ENCODE data around the gene LRMDA. TPM values are rescaled to one million over a fixed set of nuclear protein-coding genes. Genes with fewer than 3 reads are reported as not detected.

Gene LRMDA
- total RNA-seq, 1 experiment from 2014 or later = 4.8 TPM

GRCh38 chr10:76316234-76316633 is 884.8 kb downstream of the LRMDA start (continued):
- TF ChIP-seq SRF (IDR thresholded peaks at IDR 0.05; ENCODE audit: low read depth) (no peak), YY1 (IDR thresholded peaks at IDR 0.05; ENCODE audit: extremely low read depth, insufficient replicate concordance, low read depth, low read length) (no peak), MAX (IDR thresholded peaks at IDR 0.05) (no peak), POLR2A (IDR thresholded peaks at IDR 0.05; ENCODE audit: borderline replicate concordance, extremely low read depth, insufficient read depth, insufficient read length) (no peak), FOSL1 (IDR thresholded peaks at IDR 0.05; ENCODE audit: low read depth) (no peak)

DNA sequence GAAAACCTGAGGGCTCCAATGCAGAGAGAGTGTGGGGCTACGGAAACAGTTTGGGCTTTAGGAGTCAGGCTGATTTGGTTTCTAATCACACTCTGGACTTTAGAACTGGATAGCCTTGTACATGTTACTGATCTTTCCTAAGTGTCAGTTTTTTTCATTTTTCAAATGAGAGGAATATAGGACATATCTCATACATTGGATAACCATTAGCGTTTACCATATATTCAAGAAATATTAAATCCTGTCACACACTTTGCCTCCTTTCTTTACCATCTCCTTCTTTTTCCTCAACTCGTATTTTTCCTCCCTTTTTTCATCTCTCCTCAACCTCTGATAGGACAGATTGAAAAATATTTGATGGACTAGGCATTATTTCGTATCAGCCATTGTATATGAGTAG is 885.7 kb downstream of the LRMDA start:
- H3K4me1 ChIP-seq (ENCODE audit: control insufficient read depth in 1 of 2, insufficient read depth in 2 of 2, low read length in 2 of 2) = no peaks in the 10 kb centered on the region
- RAD21 ChIA-PET (ENCODE audit: low non-redundant PET in 1 of 2, low total read pairs in 2 of 2, uncharacterized antibody in 2 of 2, unreplicated experiment in 2 of 2) = no interaction called here
- CTCF ChIA-PET = no interaction called here
- H3K79me2 ChIP-seq (ENCODE audit: insufficient read depth, low read length) = no peaks in the 10 kb centered on the region
- DNase-seq (ENCODE audit: low read depth, low spot score) (no peak), ATAC-seq (no peak)
- no TSS peak for BruUV-seq (replicated peaks)
- H4K20me1 ChIP-seq (ENCODE audit: insufficient read depth) = no peaks in the 10 kb centered on the region
- TF ChIP-seq CBX3 (IDR thresholded peaks at IDR 0.05; ENCODE audit: low read depth) (no peak), MAX (IDR thresholded peaks at IDR 0.05) (no peak), ELF1 (IDR thresholded peaks at IDR 0.05; ENCODE audit: borderline replicate concordance, low read depth) (no peak), SP1 (IDR thresholded peaks at IDR 0.05; ENCODE audit: low read depth) (no peak)
- no peaks in the 10 kb centered on the region for H3K9me2 ChIP-seq (ENCODE audit: insufficient read depth)
- H3K27ac ChIP-seq (ENCODE audit: low read depth, low read length) = no peak overlapping the region
- no peaks in the 10 kb centered on the region for H3K9me3 ChIP-seq (ENCODE audit: control insufficient read depth in 1 of 2, insufficient read depth in 1 of 2, low read depth in 1 of 2, low read length in 2 of 2)
- POLR2A ChIA-PET = no interaction called here
- no peak overlapping the region for H3K4me2 ChIP-seq (ENCODE audit: low read length)
- peaks cover 4% of the 10 kb centered on the region; the same call in 1 of the 2 replicates for H3K27me3 ChIP-seq (ENCODE audit: insufficient read depth, low read length)
- intact Hi-C loops (cut with micrococcal nuclease) = loop anchor here (10.0 kb wide), 1 partner anchor 668 kb away; no protein-coding TSS in a partner anchor
- H3K9ac ChIP-seq (ENCODE audit: low read length) = no peak overlapping the region
- no peaks in the 10 kb centered on the region for H3K36me3 ChIP-seq (ENCODE audit: control insufficient read depth in 1 of 2, insufficient read depth in 2 of 2, low read length in 2 of 2)
- H2AFZ ChIP-seq (ENCODE audit: low read depth, low read length, poor library complexity, severe bottlenecking) = no peak overlapping the region
- no peak overlapping the region for H3K4me3 ChIP-seq (replicated peaks in 1 of 2; ENCODE audit: low read depth in 1 of 2, low read length in 2 of 2)

DNA sequence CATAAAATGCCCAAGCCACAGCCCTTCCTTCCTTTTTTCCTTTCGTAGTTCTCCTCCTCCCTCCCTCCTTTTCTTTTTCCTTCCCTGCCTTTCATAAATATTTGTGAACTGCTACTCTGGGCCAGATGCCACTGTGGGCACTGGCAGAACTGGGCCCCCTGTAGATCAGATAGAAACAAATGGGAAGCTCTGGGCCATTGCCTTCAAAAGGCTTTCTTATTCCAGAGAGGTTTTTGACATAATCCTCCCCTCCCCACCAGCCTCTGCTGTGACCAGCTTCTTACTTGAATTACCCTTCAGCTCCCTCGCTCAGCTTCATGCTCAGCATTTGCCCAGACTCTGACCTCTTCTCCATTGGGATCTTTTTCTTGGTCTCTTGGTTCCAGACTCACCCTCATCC is 886.8 kb downstream of the LRMDA start:
- Histone ChIP-seq H3K4me2 (ENCODE audit: low read length) (no peak overlapping the region), H3K27me3 (ENCODE audit: insufficient read depth, low read length) (peaks cover 7% of the 10 kb centered on the region; the same call in 1 of the 2 replicates), H3K9me3 (ENCODE audit: control insufficient read depth in 1 of 2, insufficient read depth in 1 of 2, low read depth in 1 of 2, low read length in 2 of 2) (no peaks in the 10 kb centered on the region), H2AFZ (ENCODE audit: low read depth, low read length, poor library complexity, severe bottlenecking) (no peak overlapping the region), H3K79me2 (ENCODE audit: insufficient read depth, low read length) (no peaks in the 10 kb centered on the region), H4K20me1 (ENCODE audit: insufficient read depth) (no peaks in the 10 kb centered on the region), H3K4me1 (ENCODE audit: control insufficient read depth in 1 of 2, insufficient read depth in 2 of 2, low read length in 2 of 2) (no peaks in the 10 kb centered on the region), H3K36me3 (ENCODE audit: control insufficient read depth in 1 of 2, insufficient read depth in 2 of 2, low read length in 2 of 2) (no peaks in the 10 kb centered on the region), H3K4me3 (replicated peaks in 1 of 2; ENCODE audit: low read depth in 1 of 2, low read length in 2 of 2) (no peak overlapping the region), H3K9ac (ENCODE audit: low read length) (no peak overlapping the region), H3K27ac (ENCODE audit: low read depth, low read length) (no peak overlapping the region), H3K9me2 (ENCODE audit: insufficient read depth) (no peaks in the 10 kb centered on the region)
- ChIA-PET POLR2A (no interaction called here), CTCF (no interaction called here), RAD21 (ENCODE audit: low non-redundant PET in 1 of 2, low total read pairs in 2 of 2, uncharacterized antibody in 2 of 2, unreplicated experiment in 2 of 2) (no interaction called here)
- no peak for ATAC-seq
- DNase-seq (ENCODE audit: low read depth, low spot score) = no peak
- intact Hi-C loops (cut with micrococcal nuclease) = loop anchor here (10.0 kb wide), 1 partner anchor 667 kb away; no protein-coding TSS in a partner anchor
- TF ChIP-seq MAX (IDR thresholded peaks at IDR 0.05) = no peak
- TF ChIP-seq SP1 (IDR thresholded peaks at IDR 0.05; ENCODE audit: low read depth) = no peak
- TF ChIP-seq ZFX (IDR thresholded peaks at IDR 0.05) = no peak
- TF ChIP-seq EZH2 (IDR thresholded peaks at IDR 0.05) = no peak
- TF ChIP-seq CEBPB (IDR thresholded peaks at IDR 0.05; ENCODE audit: low read depth) = no peak
- TF ChIP-seq JUND (IDR thresholded peaks at IDR 0.05) = no peak
- TF ChIP-seq CBX3 (IDR thresholded peaks at IDR 0.05; ENCODE audit: low read depth) = no peak
- no peak for TF ChIP-seq TCF7L2 (IDR thresholded peaks at IDR 0.05; ENCODE audit: borderline replicate concordance, extremely low read depth, insufficient read depth, insufficient read length)
- TF ChIP-seq, protein P1, sequence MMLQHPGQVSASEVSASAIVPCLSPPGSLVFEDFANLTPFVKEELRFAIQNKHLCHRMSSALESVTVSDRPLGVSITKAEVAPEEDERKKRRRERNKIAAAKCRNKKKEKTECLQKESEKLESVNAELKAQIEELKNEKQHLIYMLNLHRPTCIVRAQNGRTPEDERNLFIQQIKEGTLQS (IDR thresholded peaks at IDR 0.05) = no peak
- TF ChIP-seq RAD21 (IDR thresholded peaks at IDR 0.05; ENCODE audit: low read depth) = no peak
- TF ChIP-seq POLR2A (IDR thresholded peaks at IDR 0.05; ENCODE audit: borderline replicate concordance, extremely low read depth, insufficient read depth, insufficient read length) = no peak
- no peak for TF ChIP-seq ZNF274 (IDR thresholded peaks at IDR 0.05; ENCODE audit: low read depth, low read length)
- no TSS peak for BruUV-seq (replicated peaks)

Measured in HCT116 (cell line).